Measurements from ENCODE around the gene BACE2.

GRCh38 chr21:41167348-41168342 is at the start of gene BACE2:
- TF ChIP-seq TP53 (CRISPR knock-in tag; IDR thresholded peaks at IDR 0.05) (no peak), CHD2 (IDR thresholded peaks at IDR 0.05; ENCODE audit: low read length, partially characterized antibody) (no peak), POLR2A (IDR thresholded peaks at IDR 0.05; ENCODE audit: low read length) (no peak; the same call in 1 of the 2 replicates), MAX (IDR thresholded peaks at IDR 0.05) (peak; percentile 58)
- TF ChIP-seq, protein P1, sequence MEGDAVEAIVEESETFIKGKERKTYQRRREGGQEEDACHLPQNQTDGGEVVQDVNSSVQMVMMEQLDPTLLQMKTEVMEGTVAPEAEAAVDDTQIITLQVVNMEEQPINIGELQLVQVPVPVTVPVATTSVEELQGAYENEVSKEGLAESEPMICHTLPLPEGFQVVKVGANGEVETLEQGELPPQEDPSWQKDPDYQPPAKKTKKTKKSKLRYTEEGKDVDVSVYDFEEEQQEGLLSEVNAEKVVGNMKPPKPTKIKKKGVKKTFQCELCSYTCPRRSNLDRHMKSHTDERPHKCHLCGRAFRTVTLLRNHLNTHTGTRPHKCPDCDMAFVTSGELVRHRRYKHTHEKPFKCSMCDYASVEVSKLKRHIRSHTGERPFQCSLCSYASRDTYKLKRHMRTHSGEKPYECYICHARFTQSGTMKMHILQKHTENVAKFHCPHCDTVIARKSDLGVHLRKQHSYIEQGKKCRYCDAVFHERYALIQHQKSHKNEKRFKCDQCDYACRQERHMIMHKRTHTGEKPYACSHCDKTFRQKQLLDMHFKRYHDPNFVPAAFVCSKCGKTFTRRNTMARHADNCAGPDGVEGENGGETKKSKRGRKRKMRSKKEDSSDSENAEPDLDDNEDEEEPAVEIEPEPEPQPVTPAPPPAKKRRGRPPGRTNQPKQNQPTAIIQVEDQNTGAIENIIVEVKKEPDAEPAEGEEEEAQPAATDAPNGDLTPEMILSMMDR (IDR thresholded peaks at IDR 0.05), result peak; percentile 33; the same call in 2 of the 3 replicates
